K562 (cell line): ENCODE data around the gene FASN. TPM values are rescaled to one million over a fixed set of nuclear protein-coding genes. Genes with fewer than 3 reads are reported as not detected.
A peak's percentile ranks its signal among the peaks of the same experiment; 100 is the strongest.

Source experiments
- ATAC-seq: fragments of 200-7000 bp; cut with Tn5 transposase; 3 replicates; pipeline ENCODE4 v1.9.1; 2020; ENCODE audit warnings: moderate library complexity
- BruUV-seq: library from RNA; stranded (reverse); fragments of 400-500 nt; replicated peaks from 2 replicates; lab custom pipeline; 2021; lab: Mats Ljungman, UMichigan
- CTCF ChIA-PET: fragments of 300-600 bp; formaldehyde crosslinking; extraction: SDS; loops from one replicate; lab custom pipeline; 2021; ENCODE audit warnings: low intra/inter-chr PET ratio; lab: Yijun Ruan, JAX
- POLR2A ChIA-PET: fragments of 300-600, 350-650 bp; sonication (Branson Sonifier 250); formaldehyde crosslinking; extraction: SDS; loops from one replicate; lab custom pipeline; 2021; ENCODE audit warnings: antibody characterized with exemption, inconsistent platforms; lab: Yijun Ruan, JAX
- DNase-seq, 4 experiments: peaks; one replicate each; pipeline versions ENCODE4 v3.0.0 to v3.0.0-alpha.2; 2011 to 2018; ENCODE audit warnings: low spot score in 3 of 4, mixed read lengths in 3 of 4; ENCODE audit errors: extremely low read depth in 1 of 4
- FAIRE-seq: peaks from 2 replicates; lab custom pipeline; 2011; peaks lifted over from hg19 to GRCh38; lab: Jason Lieb, UNC
- H2AFZ ChIP-seq: 2 replicates; pipeline ENCODE4 v1.6.0; 2011; ENCODE audit warnings: low read depth, low read length, control low read depth, inconsistent platforms
- H3K27ac ChIP-seq: fragments of 200-600 bp; 3 replicates; pipeline ENCODE4 v1.8.0; 2011; ENCODE audit warnings: low read depth, mild to moderate bottlenecking, control low read depth, inconsistent platforms, low read length, moderate library complexity, mixed read lengths; ENCODE audit errors: extremely low read depth
- H3K27me3 ChIP-seq, 2 experiments: fragments of 300-600 bp in 1 of 2; 2 replicates in 1 of 2; 3 replicates in 1 of 2; pipeline versions ENCODE4 v1.6.0 to v1.8.0; 2011; ENCODE audit warnings: inconsistent platforms in 2 of 2, low read length in 2 of 2, mild to moderate bottlenecking in 1 of 2, mixed read lengths in 1 of 2, moderate library complexity in 1 of 2; ENCODE audit not compliant: control insufficient read depth in 2 of 2, insufficient read depth in 2 of 2
- H3K36me3 ChIP-seq: fragments of 300-600 bp; 3 replicates; pipeline ENCODE4 v1.8.0; 2011; ENCODE audit warnings: mild to moderate bottlenecking, low read length, inconsistent platforms; ENCODE audit not compliant: control insufficient read depth, insufficient read depth
- H3K4me1 ChIP-seq, 2 experiments: fragments of 200-600 bp in 1 of 2; replicated peaks in 1 of 2; 2 replicates in 1 of 2; 3 replicates in 1 of 2; pipeline versions ENCODE4 v1.5.1 to v1.8.0; 2011; ENCODE audit warnings: inconsistent platforms in 2 of 2, low read length in 2 of 2, mild to moderate bottlenecking in 1 of 2, mixed read lengths in 1 of 2, moderate library complexity in 1 of 2; ENCODE audit not compliant: control insufficient read depth in 2 of 2, insufficient read depth in 2 of 2
- H3K4me2 ChIP-seq: 2 replicates; pipeline ENCODE4 v1.6.1; 2011; ENCODE audit warnings: low read length, control low read depth, inconsistent platforms, mixed read lengths; ENCODE audit not compliant: insufficient read depth
- H3K4me3 ChIP-seq: fragments of 200-600 bp; sonication (generic), shearing (Covaris generic); 2 replicates; pipeline ENCODE4 v1.5.1; 2016; ENCODE audit warnings: control low read depth, inconsistent platforms
- H3K79me2 ChIP-seq: fragments of 200-600 bp; 3 replicates; pipeline ENCODE4 v1.8.0; 2011; ENCODE audit warnings: low read length, inconsistent platforms; ENCODE audit not compliant: control insufficient read depth, insufficient read depth
- H3K9ac ChIP-seq, 2 experiments: 2 replicates each; pipeline versions ENCODE4 v1.6.0 to v1.6.1; 2011; ENCODE audit warnings: low read depth in 2 of 2, low read length in 2 of 2, control low read depth in 1 of 2, inconsistent platforms in 1 of 2, mild to moderate bottlenecking in 1 of 2, mixed read lengths in 1 of 2; ENCODE audit not compliant: insufficient read depth in 1 of 2
- H3K9me1 ChIP-seq: one replicate; pipeline ENCODE4 v1.6.0; 2011; ENCODE audit warnings: inconsistent platforms, mild to moderate bottlenecking, low read length, moderate library complexity; ENCODE audit not compliant: control insufficient read depth, insufficient read depth
- H3K9me3 ChIP-seq: replicated peaks from 2 replicates; pipeline ENCODE4 v1.5.1; 2011; ENCODE audit warnings: low read depth, low read length, inconsistent platforms; ENCODE audit not compliant: control insufficient read depth, insufficient read depth
- H4K20me1 ChIP-seq: replicated peaks from 2 replicates; pipeline ENCODE4 v1.6.1; 2011; ENCODE audit warnings: low read length, inconsistent platforms, mixed read lengths; ENCODE audit not compliant: control insufficient read depth, insufficient read depth
- FIP1L1 ChIP-seq: fragments of 200-400 bp; formaldehyde crosslinking; IDR thresholded peaks from 2 replicates; pipeline ENCODE4 v1.6.1; 2018; ENCODE audit warnings: mild to moderate bottlenecking, low read depth, low read length; ENCODE audit not compliant: poor library complexity, severe bottlenecking
- NCOA4 ChIP-seq: fragments of 450-650 bp; IDR thresholded peaks from 2 replicates; pipeline ENCODE4 v1.6.1; 2018; ENCODE audit warnings: mild to moderate bottlenecking; ENCODE audit not compliant: partially characterized antibody
- PCBP1 ChIP-seq: fragments of 200-400 bp; formaldehyde crosslinking; IDR thresholded peaks from 2 replicates; pipeline ENCODE4 v1.6.1; 2018; ENCODE audit warnings: mild to moderate bottlenecking, low read depth, low read length; ENCODE audit not compliant: poor library complexity, severe bottlenecking
- POLR2A ChIP-seq: fragments of 450-650 bp; conservative IDR thresholded peaks from 2 replicates; pipeline ENCODE4 v1.6.1; 2016
- POLR2G ChIP-seq: fragments of 200-400 bp; formaldehyde crosslinking; IDR thresholded peaks from 2 replicates; pipeline ENCODE4 v1.6.1; 2017; ENCODE audit warnings: low read depth, mild to moderate bottlenecking, antibody characterized with exemption, low read length, moderate library complexity
- PRDM10 ChIP-seq: fragments of 450-650 bp; IDR thresholded peaks from 2 replicates; pipeline ENCODE4 v1.6.1; 2018; ENCODE audit not compliant: partially characterized antibody
- PRPF4 ChIP-seq: fragments of 200-400 bp; formaldehyde crosslinking; IDR thresholded peaks from one replicate; pipeline ENCODE4 v1.6.1; 2017; ENCODE audit warnings: low read length, low read depth, mild to moderate bottlenecking; ENCODE audit not compliant: insufficient read depth, poor library complexity, severe bottlenecking
- RBFOX2 ChIP-seq: fragments of 200-400 bp; formaldehyde crosslinking; IDR thresholded peaks from 2 replicates; pipeline ENCODE4 v1.6.1; 2017; ENCODE audit warnings: low read depth, mild to moderate bottlenecking, low read length, moderate library complexity
- RBM22 ChIP-seq: fragments of 200-400 bp; formaldehyde crosslinking; IDR thresholded peaks from 2 replicates; pipeline ENCODE4 v1.6.1; 2018; ENCODE audit warnings: low read length, low read depth; ENCODE audit not compliant: poor library complexity, severe bottlenecking
- SIN3A ChIP-seq, 2 experiments: fragments of 150-350 bp in 1 of 2; IDR thresholded peaks; 2 replicates each; pipeline ENCODE4 v1.6.1; 2011 to 2016; ENCODE audit warnings: borderline replicate concordance in 2 of 2, low read depth in 2 of 2, low read length in 2 of 2, mild to moderate bottlenecking in 2 of 2, moderate library complexity in 2 of 2; ENCODE audit not compliant: control insufficient read depth in 1 of 2
- SNRNP70 ChIP-seq: fragments of 200-400 bp; formaldehyde crosslinking; optimal IDR thresholded peaks from 2 replicates; pipeline ENCODE3; 2017; ENCODE audit warnings: low read depth, low read length
- ZNF280B ChIP-seq: fragments of 250-450 bp; sonication (Bioruptor Pico); IDR thresholded peaks from 2 replicates; pipeline ENCODE4 v1.5.1; 2021; ENCODE audit warnings: mild to moderate bottlenecking
- WGBS: fragments of 100-300 bp; shearing (Covaris generic); methylation state at CpG from one replicate; pipeline ENCODE4 v1.1.6; 2016; ENCODE audit warnings: low coverage, mixed read lengths; ENCODE audit not compliant: insufficient coverage; ENCODE audit errors: missing lambda C conversion rate; 5-methylcytosine and 5-hydroxymethylcytosine counted together
- in situ Hi-C: fragments of 300-500 bp; cut with MboI; formaldehyde crosslinking; loops from 4 replicates; pipeline ENCODE4 v1.15.0; 2018; ENCODE audit warnings: inconsistent platforms, mixed read lengths
- intact Hi-C: fragments of 100-400 bp; cut with micrococcal nuclease; formaldehyde crosslinking; loops from 2 replicates; pipeline ENCODE4 v1.14.2; 2022
- polyA plus RNA-seq, 8 experiments: library from polyadenylated mRNA; depleted of rRNA in 4 of 8; stranded (reverse) in 5 of 8; unstranded in 3 of 8; fragments of >200 nt; fragmentation: Nextera tagmentation in 2 of 8; fragmentation: Illumina TruSeq in 1 of 8; extraction: Ambion mirVana in 2 of 8; extraction: Trizol in 1 of 8; gene quantifications; 2 replicates each; pipeline versions ENCODE4 v1.2.1 to v1.2.3, GENCODE V29; 2011 to 2014; ENCODE audit warnings: inconsistent platforms in 1 of 8, missing spikeins in 1 of 8
- total RNA-seq, 7 experiments: library from RNA; depleted of rRNA in 6 of 7; stranded (reverse); fragments of >200 nt in 6 of 7; fragmentation: Illumina TruSeq in 2 of 7; extraction: Trizol in 2 of 7; gene quantifications; 2 replicates each; pipeline versions ENCODE4 v1.2.1 to v1.2.3, GENCODE V29; 2011 to 2021; ENCODE audit warnings: low replicate concordance in 1 of 7

Gene FASN
- total and polyA plus RNA-seq, 9 of the 15 experiments (the other 6 are each of a cell fraction or from before 2014, with no cell fraction given) = 0.15 to 663 (median 49.9) TPM

GRCh38 chr17:82094931-82095776, 2.9 kb downstream of the FASN start:
- DNase-seq = no peak
- H3K9me1 ChIP-seq = no peaks in the 10 kb centered on the region
- H2AFZ ChIP-seq = no peak overlapping the region
- no peaks in the 10 kb centered on the region for H3K27me3 ChIP-seq
- ChIA-PET POLR2A (interaction anchor here (0.6 to 2.0 kb wide), 8 partner anchors 9 to 1016 kb away, joined by 3 to 11 read pairs (median 6); no protein-coding TSS in a partner anchor), CTCF (no interaction called here)
- TF ChIP-seq SIN3A (IDR thresholded peaks at IDR 0.05; ENCODE audit: borderline replicate concordance in 2 of 2, control insufficient read depth in 1 of 2, low read depth in 2 of 2, low read length in 2 of 2) = peak in 1 of 2 experiments; percentile 12; a peak in 1 of 4 replicates
- peak; percentile 77 for TF ChIP-seq PCBP1
- TF ChIP-seq POLR2G = peak; percentile 24
- peak; percentile 30 for TF ChIP-seq SNRNP70
- peak; percentile 41 for TF ChIP-seq RBM22
- no peak for TF ChIP-seq NCOA4
- TF ChIP-seq PRDM10 = no peak
- TF ChIP-seq RBFOX2 = peak; percentile 58
- peak; percentile 40 for TF ChIP-seq PRPF4
- peak; percentile 57 for TF ChIP-seq FIP1L1
- no peak for TF ChIP-seq ZNF280B (CRISPR knock-in tag)
- peak; percentile 44 for TF ChIP-seq POLR2A
- no peak for ATAC-seq
- peaks cover 24 to 88% of the 10 kb centered on the region in 2 experiments for H3K4me1 ChIP-seq
- H4K20me1 ChIP-seq = peaks cover 38% of the 10 kb centered on the region
- peaks cover 78% of the 10 kb centered on the region for H3K79me2 ChIP-seq
- H3K4me2 ChIP-seq = peak overlapping the region; percentile 78
- no TSS peak for BruUV-seq
- peak overlapping the region; percentile 97; the same call in 1 of the 2 replicates for H3K4me3 ChIP-seq
- peaks cover 65% of the 10 kb centered on the region for H3K36me3 ChIP-seq
- no peaks in the 10 kb centered on the region for H3K9me3 ChIP-seq
- 93% methylated on average over 18 of the region's 37 CpGs for WGBS
- in situ Hi-C loops = no loop called here
- FAIRE-seq = no peak
- peak overlapping the region; percentile 95 to 100 for H3K9ac ChIP-seq
- intact Hi-C loops = loop anchor here (5.0 kb wide), 1 partner anchor 63 kb away; the partner anchor contains the start of gene RAC3
- H3K27ac ChIP-seq = peak overlapping the region; percentile 94
